GM12874 (cell line): Measurements from ENCODE around the gene SORCS2.

ENCODE experiments used
- CTCF ChIP-seq: IDR thresholded peaks from 2 replicates; pipeline ENCODE4 v1.5.1; 2011; ENCODE audit warnings: low read depth, mild to moderate bottlenecking, control low read depth, low read length, moderate library complexity; ENCODE audit not compliant: insufficient read depth

The SORCS2 gene

GRCh38 chr4:7237873-7238272 is 45.5 kb downstream of the SORCS2 start:
- TF ChIP-seq CTCF: no peak

DNA sequence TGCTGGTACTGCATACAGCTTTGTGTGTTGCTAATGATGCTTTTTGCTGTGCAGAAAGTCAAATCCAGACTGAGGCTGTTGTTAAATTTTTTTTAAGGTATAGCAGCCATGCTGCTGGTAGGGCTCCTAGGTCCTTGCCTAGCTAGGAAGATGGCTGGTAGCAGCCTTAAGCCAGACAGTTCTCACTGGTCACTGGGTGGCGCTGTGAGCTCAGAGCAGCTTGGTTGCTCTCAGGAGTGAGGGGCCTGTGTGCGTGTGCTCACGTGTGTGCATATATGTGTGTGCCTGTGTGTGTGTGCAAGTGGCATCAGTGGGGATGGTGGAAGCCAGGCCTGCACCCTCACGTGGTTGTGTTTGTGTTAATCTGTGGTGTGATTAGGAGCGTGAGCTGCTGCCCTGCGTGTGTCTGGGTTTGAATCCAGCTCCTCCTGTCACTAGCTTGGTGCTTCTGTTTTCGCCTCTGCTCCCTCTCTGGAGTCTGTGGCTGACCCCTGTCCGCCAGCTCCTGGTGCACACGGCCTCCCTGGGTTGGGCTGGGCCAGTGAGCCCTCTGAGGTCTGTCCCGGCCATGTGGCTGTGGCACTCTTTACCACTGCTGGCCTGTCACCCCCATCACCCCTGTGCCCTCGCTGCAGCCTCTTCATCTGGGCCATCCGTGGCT is 46.1 kb downstream of the SORCS2 start:
- TF ChIP-seq CTCF: peak; percentile 19; the same call in 1 of the 2 replicates

DNA sequence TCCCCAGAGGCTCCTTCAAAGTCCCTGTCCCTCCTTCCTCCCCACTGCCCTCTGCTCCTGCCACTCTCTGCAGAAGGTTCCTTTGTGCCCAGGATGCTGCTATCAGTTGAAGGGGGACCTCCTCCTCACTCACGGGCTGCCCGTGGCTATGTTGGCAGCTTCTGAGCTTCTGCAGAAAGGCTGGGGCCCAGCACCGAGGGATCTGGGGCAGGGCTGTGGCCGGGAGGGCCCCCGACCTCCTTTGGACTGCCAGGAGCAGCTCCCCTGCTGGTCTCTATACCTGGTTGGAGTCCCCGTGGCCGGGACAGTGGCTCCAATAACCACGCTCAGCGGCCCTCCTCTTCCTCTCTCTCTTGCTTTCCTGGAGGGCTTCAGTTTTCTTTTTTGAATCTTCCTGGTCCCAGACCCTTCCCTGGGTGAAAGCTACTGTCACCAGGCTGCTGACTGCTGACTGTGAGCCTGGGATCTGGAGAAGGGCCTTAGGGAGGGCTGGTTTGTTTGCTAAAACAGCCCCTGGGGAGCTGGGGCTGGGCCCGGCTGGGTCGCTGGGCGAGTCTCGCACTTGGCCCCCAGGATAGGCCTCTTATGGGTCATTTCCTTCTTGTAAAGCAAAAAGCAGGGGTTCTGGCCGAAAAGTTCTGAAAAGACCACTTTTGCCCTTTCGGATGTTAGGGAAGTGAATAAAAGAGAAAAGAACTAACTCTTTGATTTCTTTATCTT is 46.9 kb downstream of the SORCS2 start:
- TF ChIP-seq CTCF: no peak

DNA sequence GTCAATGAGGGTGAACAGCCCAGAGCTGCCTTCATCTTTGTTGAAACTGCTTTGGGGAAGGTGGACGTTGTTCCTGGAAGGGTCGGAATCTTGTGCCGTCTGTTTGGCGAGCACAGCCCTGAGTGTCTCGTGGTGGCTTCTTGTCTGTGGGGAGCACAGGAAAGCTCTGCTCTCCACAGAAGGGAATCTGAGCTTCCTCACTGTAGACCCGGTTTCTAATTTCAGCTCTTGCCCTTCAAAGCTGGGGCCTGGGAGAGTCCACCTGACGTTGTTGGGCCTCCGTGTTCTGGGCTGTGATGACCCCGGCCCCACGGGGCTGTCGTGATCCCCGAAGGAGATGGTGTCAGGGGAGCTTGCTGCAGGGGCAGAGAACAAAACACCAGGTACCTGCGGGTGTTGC is 47.5 kb downstream of the SORCS2 start:
- TF ChIP-seq CTCF: no peak

- TF ChIP-seq CTCF: no peak
Measured at GRCh38 chr4:7240306-7240705, 48.0 kb downstream of the SORCS2 start.

- TF ChIP-seq CTCF: no peak
Measured at GRCh38 chr4:7241597-7242125, 49.3 kb downstream of the SORCS2 start.

GRCh38 chr4:7242766-7243165 is 50.4 kb downstream of the SORCS2 start:
- TF ChIP-seq CTCF: no peak
